H1 (cell line): ENCODE results near the gene IFRD1. TPM values are rescaled to one million over a fixed set of nuclear protein-coding genes. Genes with fewer than 3 reads are reported as not detected.

Experiments
- JUND ChIP-seq: IDR thresholded peaks from 2 replicates; pipeline ENCODE4 v1.6.1; 2011; ENCODE audit warnings: mild to moderate bottlenecking, improper control_type of control experiment, low read length
- RNF2 ChIP-seq: fragments of 200-900, 300-1000 bp; sonication (generic); IDR thresholded peaks from 2 replicates; pipeline ENCODE4 v1.7.1; 2016; ENCODE audit warnings: borderline replicate concordance, low read depth, mild to moderate bottlenecking, antibody characterized with exemption, low read length; ENCODE audit not compliant: poor library complexity, severe bottlenecking; ENCODE audit errors: missing control alignments
- TBP ChIP-seq: IDR thresholded peaks from 2 replicates; pipeline ENCODE4 v1.6.1; 2011; ENCODE audit warnings: low read depth, low read length, improper control_type of control experiment
- polyA plus RNA-seq, 7 experiments: library from polyadenylated mRNA; depleted of rRNA in 3 of 7; stranded (reverse) in 5 of 7; unstranded in 2 of 7; fragments of >200 nt in 5 of 7; fragments of 200-250 nt in 2 of 7; gene quantifications; 1 replicate in 5 of 7; 2 replicates in 1 of 7; 4 replicates in 1 of 7; pipeline versions ENCODE4 v1.2.1 to v1.2.3, GENCODE V29; 2011 to 2013; ENCODE audit warnings: missing spikeins in 2 of 7, mixed read lengths in 2 of 7
- total RNA-seq: library from RNA; stranded (reverse); fragmentation: NEBNext Ultra II Directional; extraction: Animal tissue kit (Norgen Biotek cat#: 25700); gene quantifications from 2 replicates; pipeline ENCODE4 v1.2.1, GENCODE V29; 2021

Gene IFRD1
- total and polyA plus RNA-seq, 2 of the 8 experiments (the other 6 are each of a cell fraction or from before 2014, with no cell fraction given), result 23.0 to 50.4 TPM

DNA sequence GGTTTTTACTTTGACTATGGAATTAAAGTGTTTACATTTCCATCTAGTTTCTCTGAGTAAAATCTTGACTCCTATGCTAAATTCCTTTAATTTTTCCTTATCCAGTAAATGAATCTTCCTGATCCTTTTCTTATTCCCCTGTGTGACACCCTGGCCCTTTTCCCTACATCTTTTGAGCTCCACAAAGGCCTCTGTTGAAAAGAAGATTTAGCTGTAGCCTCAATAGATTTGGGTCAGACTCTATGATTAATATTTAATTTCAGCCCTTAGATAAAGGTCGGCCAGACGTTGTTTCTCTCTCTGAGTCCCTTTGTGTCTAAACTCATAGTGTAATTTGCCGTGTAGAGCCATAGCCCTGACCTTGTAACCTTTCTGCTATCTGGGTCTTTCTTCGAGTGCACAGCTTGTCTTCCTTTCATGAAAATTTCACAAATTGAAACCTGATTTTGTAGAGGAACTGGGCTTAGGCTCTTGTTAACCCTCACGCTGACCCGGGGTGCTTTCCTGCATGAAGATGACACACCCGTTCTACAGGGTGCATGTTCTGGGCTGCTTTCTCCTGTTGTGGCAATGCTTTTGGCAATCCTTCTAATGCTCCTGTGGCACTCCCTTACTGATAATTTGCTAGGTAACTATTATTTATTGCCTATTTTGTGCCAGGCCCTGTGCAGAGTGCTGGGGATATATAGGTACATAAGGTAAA, 51.7 kb downstream of the IFRD1 start (continued):
- TF ChIP-seq RNF2 (no peak), TBP (no peak), JUND (no peak)
- TF ChIP-seq, all 59 proteins: peak for 0
